WERI-Rb-1 (cell line): Measurements from ENCODE around the gene KIF13A.
"Not testable (repeated sequence)": the region's sequence is repeated elsewhere in the genome, so short reads cannot be mapped to it uniquely, and the experiment has no call there.

ENCODE experiments used
- DNase-seq: peaks from one replicate; pipeline ENCODE4 v3.0.0-alpha.2; 2020
- H3K27ac ChIP-seq: fragments of 250-450 bp; sonication (Bioruptor Pico); 2 replicates; pipeline ENCODE4 v1.5.1; 2020; ENCODE audit warnings: mild to moderate bottlenecking, moderate library complexity
- H3K27me3 ChIP-seq: fragments of 250-450 bp; sonication (Bioruptor Pico); 2 replicates; pipeline ENCODE4 v1.5.1; 2021; ENCODE audit warnings: mild to moderate bottlenecking, low read depth, moderate library complexity; ENCODE audit not compliant: insufficient read depth, severe bottlenecking
- H3K36me3 ChIP-seq: fragments of 250-450 bp; sonication (Bioruptor Pico); 2 replicates; pipeline ENCODE4 v1.5.1; 2020; ENCODE audit warnings: mild to moderate bottlenecking, moderate library complexity
- H3K4me3 ChIP-seq: 2 replicates; pipeline ENCODE4 v1.5.1; 2011; ENCODE audit warnings: low read depth, mild to moderate bottlenecking, control low read depth, low read length
- H3K9me3 ChIP-seq: fragments of 250-450 bp; sonication (Bioruptor Pico); 2 replicates; pipeline ENCODE4 v1.5.1; 2021; ENCODE audit warnings: mild to moderate bottlenecking, moderate library complexity; ENCODE audit not compliant: severe bottlenecking
- CTCF ChIP-seq: IDR thresholded peaks from 2 replicates; pipeline ENCODE4 v1.5.1; 2011; ENCODE audit warnings: low read depth, mild to moderate bottlenecking, control low read depth, inconsistent platforms, low read length

Gene KIF13A

GRCh38 chr6:17912521-17912920 is 74.9 kb downstream of the KIF13A start:
- Histone ChIP-seq H3K4me3 (no peak overlapping the region), H3K9me3 (no peaks in the 10 kb centered on the region), H3K27ac (no peak overlapping the region), H3K36me3 (no peaks in the 10 kb centered on the region), H3K27me3 (no peaks in the 10 kb centered on the region)
- no peak for DNase-seq
- TF ChIP-seq CTCF: no peak

DNA sequence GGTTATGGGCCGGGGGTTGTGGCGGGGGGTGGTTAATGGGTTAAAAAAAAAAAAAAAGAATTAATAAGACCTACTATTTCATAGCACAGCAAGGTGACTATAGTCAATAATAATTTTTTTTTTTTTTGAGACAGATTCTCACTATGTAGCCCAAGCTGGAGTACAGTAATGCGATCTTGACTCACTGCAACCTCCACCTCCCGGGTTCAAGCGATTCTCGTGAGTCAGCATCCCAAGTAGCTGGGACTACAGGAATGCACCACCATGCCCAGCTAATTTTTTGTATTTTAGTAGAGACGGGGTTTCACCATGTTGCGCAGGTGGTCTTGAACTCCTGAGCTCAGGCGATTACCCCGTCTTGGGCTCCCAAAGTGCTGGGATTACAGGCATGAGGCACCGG is 75.8 kb downstream of the KIF13A start:
- not testable (repeated sequence) for H3K27me3 ChIP-seq, H3K36me3 ChIP-seq, H3K27ac ChIP-seq, DNase-seq, H3K4me3 ChIP-seq, H3K9me3 ChIP-seq

DNA sequence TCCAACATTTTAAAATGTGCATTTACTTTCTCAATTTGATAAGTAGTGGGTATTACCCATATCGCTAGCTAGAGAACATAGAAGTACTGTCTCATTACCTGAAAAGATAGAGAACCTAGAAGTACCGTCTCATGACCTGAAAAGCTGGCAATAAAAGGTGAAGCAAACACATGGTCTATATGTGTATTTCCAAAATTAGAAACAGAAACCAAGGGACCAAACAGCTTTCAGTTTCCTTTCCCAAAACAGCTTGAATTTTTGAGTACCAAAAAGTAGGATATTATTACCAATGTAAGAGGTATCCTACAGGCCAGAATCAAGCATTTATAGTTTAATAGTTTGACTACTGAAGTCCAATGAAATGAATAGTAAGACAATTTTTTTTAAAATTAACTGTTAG is 77.2 kb downstream of the KIF13A start:
- H3K27me3 ChIP-seq: no peaks in the 10 kb centered on the region
- no peak for TF ChIP-seq CTCF
- H3K4me3 ChIP-seq: no peak overlapping the region
- no peaks in the 10 kb centered on the region for H3K9me3 ChIP-seq
- H3K27ac ChIP-seq: no peak overlapping the region
- no peak for DNase-seq
- H3K36me3 ChIP-seq: no peaks in the 10 kb centered on the region

DNA sequence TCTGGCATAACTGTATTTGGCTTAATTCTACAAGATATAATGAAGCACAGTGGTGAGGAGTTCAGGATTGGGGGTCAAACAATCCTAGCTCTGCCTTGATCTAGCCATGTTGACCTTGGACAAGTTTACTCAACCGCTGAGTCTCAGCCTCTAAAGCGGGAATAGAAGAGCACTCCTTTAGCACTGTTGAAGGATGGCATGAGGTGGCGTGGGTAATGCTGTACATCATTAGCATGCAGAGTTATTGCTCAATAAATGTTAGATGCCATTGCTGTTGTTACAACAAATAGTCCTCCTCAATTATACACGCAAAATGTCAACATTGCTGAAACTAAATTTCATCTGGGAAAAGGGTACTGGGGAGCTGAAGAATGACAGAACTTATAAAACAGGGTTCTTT is 78.6 kb downstream of the KIF13A start:
- Histone ChIP-seq H3K27me3 (no peaks in the 10 kb centered on the region), H3K4me3 (no peak overlapping the region), H3K27ac (no peak overlapping the region), H3K36me3 (no peaks in the 10 kb centered on the region), H3K9me3 (no peaks in the 10 kb centered on the region)
- TF ChIP-seq CTCF: no peak
- no peak for DNase-seq

- no peak overlapping the region for H3K27ac ChIP-seq
- H3K4me3 ChIP-seq: no peak overlapping the region
- TF ChIP-seq CTCF: no peak
- DNase-seq: no peak
- no peaks in the 10 kb centered on the region for H3K36me3 ChIP-seq
- no peaks in the 10 kb centered on the region for H3K9me3 ChIP-seq
- H3K27me3 ChIP-seq: no peaks in the 10 kb centered on the region
Measured at GRCh38 chr6:17907406-17908229, 79.8 kb downstream of the KIF13A start.

GRCh38 chr6:17905611-17906592 is 81.5 kb downstream of the KIF13A start:
- no peaks in the 10 kb centered on the region for H3K9me3 ChIP-seq
- no peak for DNase-seq
- H3K27ac ChIP-seq: no peak overlapping the region
- no peaks in the 10 kb centered on the region for H3K36me3 ChIP-seq
- H3K27me3 ChIP-seq: no peaks in the 10 kb centered on the region
- TF ChIP-seq CTCF: no peak
- no peak overlapping the region for H3K4me3 ChIP-seq
